ENCODE measurements around the gene MGMT.

Gene MGMT

GRCh38 chr10:129814681-129815646, 347.9 kb downstream of the MGMT start:
- no peak overlapping the region for H2AFZ ChIP-seq (ENCODE audit: low read length)
- no peak for TF ChIP-seq EZH2 (optimal IDR thresholded peaks at IDR 0.05; ENCODE audit: low read depth, low read length)
- no peak for TF ChIP-seq CTCF (IDR thresholded peaks at IDR 0.05; ENCODE audit: low read length)
- TF ChIP-seq EZH2phosphoT487 (IDR thresholded peaks at IDR 0.05; ENCODE audit: low read length): no peak
- DNase-seq: no peak
- H3K9me3 ChIP-seq (replicated peaks; ENCODE audit: insufficient read depth, low read length): no peaks in the 10 kb centered on the region
- no peak overlapping the region for H3K27ac ChIP-seq (ENCODE audit: low read length)
- no peaks in the 10 kb centered on the region for H3K27me3 ChIP-seq (replicated peaks; ENCODE audit: insufficient read depth, low read length)
- no peaks in the 10 kb centered on the region for H3K4me1 ChIP-seq (ENCODE audit: low read length)
- H3K4me2 ChIP-seq (ENCODE audit: low read depth, low read length): no peak overlapping the region
- H4K20me1 ChIP-seq (ENCODE audit: insufficient read depth, low read length): no peaks in the 10 kb centered on the region
- H3K9ac ChIP-seq (ENCODE audit: low read length): no peak overlapping the region
- no peaks in the 10 kb centered on the region for H3K79me2 ChIP-seq (ENCODE audit: low read length)
- no peaks in the 10 kb centered on the region for H3F3A ChIP-seq (ENCODE audit: insufficient read depth, low read length)
- H3K9me2 ChIP-seq (replicated peaks; ENCODE audit: insufficient read depth, low read length): no peaks in the 10 kb centered on the region
- no peaks in the 10 kb centered on the region for H3K36me3 ChIP-seq (replicated peaks; ENCODE audit: insufficient read depth, low read length)
- H3K4me3 ChIP-seq (ENCODE audit: low read length): no peak overlapping the region

GRCh38 chr10:129815898-129816655, 349.0 kb downstream of the MGMT start:
- no peaks in the 10 kb centered on the region for H3K4me1 ChIP-seq (ENCODE audit: low read length)
- no peak overlapping the region for H3K27ac ChIP-seq (ENCODE audit: low read length)
- H3F3A ChIP-seq (ENCODE audit: insufficient read depth, low read length): no peaks in the 10 kb centered on the region
- no peak for TF ChIP-seq CTCF (IDR thresholded peaks at IDR 0.05; ENCODE audit: low read length)
- TF ChIP-seq EZH2 (optimal IDR thresholded peaks at IDR 0.05; ENCODE audit: low read depth, low read length): no peak
- TF ChIP-seq EZH2phosphoT487 (IDR thresholded peaks at IDR 0.05; ENCODE audit: low read length): no peak
- H2AFZ ChIP-seq (ENCODE audit: low read length): no peak overlapping the region
- no peaks in the 10 kb centered on the region for H3K36me3 ChIP-seq (replicated peaks; ENCODE audit: insufficient read depth, low read length)
- H3K4me3 ChIP-seq (ENCODE audit: low read length): no peak overlapping the region
- H4K20me1 ChIP-seq (ENCODE audit: insufficient read depth, low read length): no peaks in the 10 kb centered on the region
- H3K4me2 ChIP-seq (ENCODE audit: low read depth, low read length): no peak overlapping the region
- no peak overlapping the region for H3K9ac ChIP-seq (ENCODE audit: low read length)
- H3K9me3 ChIP-seq (replicated peaks; ENCODE audit: insufficient read depth, low read length): no peaks in the 10 kb centered on the region
- no peaks in the 10 kb centered on the region for H3K9me2 ChIP-seq (replicated peaks; ENCODE audit: insufficient read depth, low read length)
- no peak for DNase-seq
- no peaks in the 10 kb centered on the region for H3K27me3 ChIP-seq (replicated peaks; ENCODE audit: insufficient read depth, low read length)
- no peaks in the 10 kb centered on the region for H3K79me2 ChIP-seq (ENCODE audit: low read length)

- no peaks in the 10 kb centered on the region for H3K27me3 ChIP-seq (replicated peaks; ENCODE audit: insufficient read depth, low read length)
- H3K4me3 ChIP-seq (ENCODE audit: low read length): no peak overlapping the region
- H3K79me2 ChIP-seq (ENCODE audit: low read length): no peaks in the 10 kb centered on the region
- H3K4me1 ChIP-seq (ENCODE audit: low read length): no peaks in the 10 kb centered on the region
- no peak overlapping the region for H3K4me2 ChIP-seq (ENCODE audit: low read depth, low read length)
- no peak overlapping the region for H2AFZ ChIP-seq (ENCODE audit: low read length)
- TF ChIP-seq CTCF (IDR thresholded peaks at IDR 0.05; ENCODE audit: low read length) (no peak), EZH2 (optimal IDR thresholded peaks at IDR 0.05; ENCODE audit: low read depth, low read length) (no peak), EZH2phosphoT487 (IDR thresholded peaks at IDR 0.05; ENCODE audit: low read length) (no peak)
- DNase-seq: no peak
- no peaks in the 10 kb centered on the region for H3F3A ChIP-seq (ENCODE audit: insufficient read depth, low read length)
- H3K9me3 ChIP-seq (replicated peaks; ENCODE audit: insufficient read depth, low read length): no peaks in the 10 kb centered on the region
- no peaks in the 10 kb centered on the region for H4K20me1 ChIP-seq (ENCODE audit: insufficient read depth, low read length)
- H3K36me3 ChIP-seq (replicated peaks; ENCODE audit: insufficient read depth, low read length): no peaks in the 10 kb centered on the region
- H3K27ac ChIP-seq (ENCODE audit: low read length): no peak overlapping the region
- no peaks in the 10 kb centered on the region for H3K9me2 ChIP-seq (replicated peaks; ENCODE audit: insufficient read depth, low read length)
- no peak overlapping the region for H3K9ac ChIP-seq (ENCODE audit: low read length)
Observed at GRCh38 chr10:129816656-129817045, 349.6 kb downstream of the MGMT start.
